Heart left ventricle (tissue), 16 donors: ENCODE data around the gene PHACTR1. TPM values are rescaled to one million over a fixed set of nuclear protein-coding genes. Genes with fewer than 3 reads are reported as not detected.

Source experiments
- ATAC-seq, 4 donors: fragments of 200-7000 bp; cut with Tn5 transposase; one replicate each; pipeline ENCODE4 v1.9.1; 2020 to 2022; ENCODE audit warnings: moderate library complexity in 4 of 4, mild to moderate bottlenecking in 3 of 4, moderate number of reproducible peaks in 1 of 4
- DNase-seq, 5 donors: peaks; one replicate each; pipeline ENCODE4 v3.0.0-alpha.2; 2020
- H3K27ac ChIP-seq, 12 donors: fragments of 200-600 bp; sonication (generic) in 4 of 12; one replicate each; pipeline versions ENCODE4 v1.5.0 to v1.8.0; 2016 to 2022; ENCODE audit warnings: mild to moderate bottlenecking in 2 of 12
- H3K27me3 ChIP-seq, 9 donors: fragments of 200-600 bp; sonication (generic) in 2 of 9; one replicate each; pipeline versions ENCODE4 v1.5.1 to v1.8.0; 2016 to 2022; ENCODE audit warnings: mild to moderate bottlenecking in 3 of 9
- H3K36me3 ChIP-seq, 9 donors: fragments of 200-600 bp; sonication (generic) in 2 of 9; one replicate each; pipeline versions ENCODE4 v1.5.0 to v1.8.0; 2018 to 2022; ENCODE audit warnings: mild to moderate bottlenecking in 2 of 9
- H3K4me1 ChIP-seq, 12 donors: fragments of 200-600 bp; sonication (generic) in 4 of 12; one replicate each; pipeline versions ENCODE4 v1.5.0 to v1.8.0; 2016 to 2022; ENCODE audit warnings: mild to moderate bottlenecking in 3 of 12
- H3K4me3 ChIP-seq, 12 donors: fragments of 200-600 bp; sonication (generic) in 4 of 12; one replicate each; pipeline versions ENCODE4 v1.5.0 to v1.8.0; 2017 to 2022; ENCODE audit warnings: mild to moderate bottlenecking in 9 of 12, moderate library complexity in 4 of 12
- H3K9me3 ChIP-seq, 12 donors: fragments of 200-600 bp; sonication (generic) in 4 of 12; one replicate each; pipeline versions ENCODE4 v1.5.0 to v1.8.0; 2016 to 2022; ENCODE audit warnings: mild to moderate bottlenecking in 1 of 12
- CTCF ChIP-seq, 12 donors: fragments of 200-600 bp; sonication (generic) in 4 of 12; IDR thresholded peaks; one replicate each; pipeline versions ENCODE4 v1.5.0 to v1.8.0; 2018 to 2022; ENCODE audit warnings: antibody characterized with exemption in 12 of 12, mild to moderate bottlenecking in 5 of 12
- POLR2A ChIP-seq, 2 donors: fragments of 450-650 bp; IDR thresholded peaks; one replicate each; pipeline ENCODE4 v1.6.1; 2017; ENCODE audit warnings: antibody characterized with exemption in 2 of 2, mild to moderate bottlenecking in 2 of 2, moderate library complexity in 2 of 2
- WGBS, 4 donors: extraction: QIAGEN DNeasy Blood & Tissue Kit in 2 of 4; methylation state at CpG; one replicate each; pipeline versions ENCODE4 v1.1.5 to v1.1.7; 2013 to 2018; 5-methylcytosine and 5-hydroxymethylcytosine counted together
- intact Hi-C, 10 donors: fragments of 100-400 bp; cut with DNase I; formaldehyde crosslinking; loops; one replicate each; pipeline versions ENCODE4 v1.11.1 to v1.14.2; 2022
- polyA plus RNA-seq, 2 donors: library from polyadenylated mRNA; stranded (reverse); fragments of 200-250 nt; gene quantifications; one replicate each; pipeline ENCODE4 v1.2.3, GENCODE V29; 2013
- total RNA-seq, 9 donors: library from RNA; depleted of rRNA in 2 of 9; stranded (reverse); fragments of >200 nt in 2 of 9; fragmentation: NEBNext Ultra II Directional in 3 of 9; extraction: Animal tissue kit (Norgen Biotek cat#: 25700) in 3 of 9; gene quantifications; one replicate each; pipeline versions ENCODE4 v1.1.0 to v1.2.4, GENCODE V29; 2016 to 2023
- donor health status: ischemic (EF 13 %, LVEDD 7.1; RV severe dilation, severe dysfunction).
- donor health status: healthy with polysubstance abuse.
- donor health status: DM: no; HTN: yes; CAD: no.
- donor health status: DM: no; HTN: no; CAD: no.
- donor health status: ischemic (EF 25% LVEDD 6.9; RV normal size, moderate dysfunction).
- donor health status: ischemic (EF 25% LVEDD 5.7; RV mildly dilated, moderate dysfunction).
- donor health status: healthy.
- donor health status: DM: yes; HTN: yes; CAD: no.
- donor health status: ischemic (EF 35%, LVEDD 5.7; RV mildly dilated, moderate dysfunction).
- donor health status: nonischemic (EF 11% LVEDD 7.7; RV severe dilation, severe dysfunction).
- donor health status: DM: yes; HTN: yes; CAD: no.
- donor health status: PGD.
- donor health status: ischemic (EF 29% LVEDD 5.4; RV normal size, mild dysfunction).
- donor health status: nonischemic (EF 23%, LVEDD 6.1; RV moderate dilation, normal function).

PHACTR1 gene
- total and polyA plus RNA-seq, 11 donors = 21.2 to 238 (median 87.4) TPM

- ATAC-seq (no peak), DNase-seq (no peak)
- Histone ChIP-seq H3K4me3 (no peak overlapping the region), H3K9me3 (peaks cover 0 to under 1% (median 0%) of the 10 kb centered on the region in 12 donors), H3K27ac (no peak overlapping the region), H3K27me3 (no peaks in the 10 kb centered on the region), H3K4me1 (peaks cover 0 to 18% (median 6%) of the 10 kb centered on the region in 12 donors), H3K36me3 (no peaks in the 10 kb centered on the region)
- TF ChIP-seq CTCF (IDR thresholded peaks at IDR 0.05) (no peak), POLR2A (IDR thresholded peaks at IDR 0.05) (no peak)
- 89 to 94% (median 93%) methylated on average over 5 of the region's 5 CpGs for WGBS, 4 donors
- intact Hi-C loops = no loop called here
Observed at GRCh38 chr6:12976366-12976765, 259.8 kb downstream of the PHACTR1 start.

DNA sequence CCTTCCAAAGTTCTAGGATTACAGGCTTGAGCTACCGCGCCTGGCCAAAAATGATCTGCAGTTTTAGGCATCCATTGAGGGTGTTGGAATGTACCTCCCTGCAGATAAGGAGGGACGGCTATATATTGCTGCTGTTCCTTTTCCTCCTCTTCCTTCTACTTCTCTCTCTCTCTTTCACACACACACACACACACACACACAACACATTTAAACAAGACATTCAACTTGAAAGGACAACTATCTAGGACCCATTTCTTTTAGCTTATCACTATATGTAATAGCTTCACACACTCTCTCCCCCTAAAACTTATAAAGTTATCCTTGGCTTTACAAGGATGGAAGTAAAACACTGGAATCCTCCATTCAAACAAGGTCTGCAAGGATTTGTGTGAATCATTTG, 260.6 kb downstream of the PHACTR1 start:
- Histone ChIP-seq H3K4me1 (peaks cover 0 to 18% (median 6%) of the 10 kb centered on the region in 12 donors), H3K36me3 (no peaks in the 10 kb centered on the region), H3K4me3 (no peak overlapping the region), H3K27ac (no peak overlapping the region), H3K27me3 (no peaks in the 10 kb centered on the region), H3K9me3 (peaks cover 0 to 5% (median 0%) of the 10 kb centered on the region in 12 donors)
- DNase-seq (no peak), ATAC-seq (peak in 2 of 4 donors; percentile 38 to 49)
- no peak for TF ChIP-seq CTCF (IDR thresholded peaks at IDR 0.05)
- no peak for TF ChIP-seq POLR2A (IDR thresholded peaks at IDR 0.05)
- 33 to 51% (median 50%) methylated on average over 3 of the region's 3 CpGs for WGBS, 4 donors
- intact Hi-C loops = no loop called here

DNA sequence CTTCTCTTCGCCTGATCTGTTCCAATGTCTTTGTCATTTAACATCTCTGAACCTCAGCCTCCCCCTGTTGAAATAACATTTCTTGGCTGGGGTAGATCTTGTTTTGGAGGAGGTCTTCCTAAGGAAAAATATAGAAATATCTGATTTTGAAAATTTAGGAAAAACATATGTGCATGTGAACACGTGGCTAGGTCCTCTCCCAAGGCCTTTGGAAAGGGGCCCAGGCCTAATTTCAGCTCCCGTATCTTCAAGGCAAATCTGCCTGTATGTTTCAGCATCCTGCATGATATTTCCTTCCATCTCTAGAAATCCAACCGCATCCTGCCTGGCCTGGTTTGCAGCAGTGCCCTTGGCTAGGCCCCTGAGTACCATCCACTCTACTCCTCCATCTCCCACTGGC, 261.2 kb downstream of the PHACTR1 start:
- WGBS, 4 donors = 64 to 76% (median 73%) methylated on average over 4 of the region's 4 CpGs
- Histone ChIP-seq H3K36me3 (no peaks in the 10 kb centered on the region), H3K4me1 (peaks cover 0 to 18% (median 6%) of the 10 kb centered on the region in 12 donors), H3K9me3 (peaks cover 0 to 5% (median 0%) of the 10 kb centered on the region in 12 donors), H3K27me3 (no peaks in the 10 kb centered on the region), H3K4me3 (no peak overlapping the region), H3K27ac (no peak overlapping the region)
- intact Hi-C loops = no loop called here
- no peak for ATAC-seq
- no peak for DNase-seq
- TF ChIP-seq POLR2A (IDR thresholded peaks at IDR 0.05) (no peak), CTCF (IDR thresholded peaks at IDR 0.05) (no peak)

- WGBS, 4 donors = 87 to 95% (median 93%) methylated on average over 4 of the region's 4 CpGs
- intact Hi-C loops = no loop called here
- H3K9me3 ChIP-seq = peaks cover 0 to 5% (median 0%) of the 10 kb centered on the region in 12 donors
- no peak overlapping the region for H3K27ac ChIP-seq
- TF ChIP-seq POLR2A (IDR thresholded peaks at IDR 0.05) = no peak
- TF ChIP-seq CTCF (IDR thresholded peaks at IDR 0.05) = no peak
- ATAC-seq = no peak
- H3K4me1 ChIP-seq = peaks cover 0 to 8% (median 0%) of the 10 kb centered on the region in 12 donors
- H3K27me3 ChIP-seq = no peaks in the 10 kb centered on the region
- H3K4me3 ChIP-seq = no peak overlapping the region
- no peak for DNase-seq
- no peaks in the 10 kb centered on the region for H3K36me3 ChIP-seq
Observed at GRCh38 chr6:12980741-12981140, 264.2 kb downstream of the PHACTR1 start.
